Stimulated activated effector memory CD8-positive, alpha-beta T cell treated with anti-CD3 and anti-CD28 coated beads, Interleukin-12 subunit alpha, Interleukin-12 subunit beta, amount 100 ng/mL, for 72 hours (primary cell): Measurements from ENCODE around the gene ZNF227.

Experiments used
- ATAC-seq: fragments of 150-1000 bp; cut with Tn5 transposase; 2 replicates; pipeline ENCODE4 v1.10.0; 2021
- DNase-seq, 2 donors: peaks; one replicate each; pipeline ENCODE4 v3.0.0; 2021 to 2022; ENCODE audit warnings: low spot score in 2 of 2
- H3K27ac Mint-ChIP-seq: one replicate; pipeline ENCODE4 v1.8.0; 2022; ENCODE audit warnings: mild to moderate bottlenecking, mixed read lengths
- H3K36me3 Mint-ChIP-seq: one replicate; pipeline ENCODE4 v1.8.0; 2022; ENCODE audit warnings: mild to moderate bottlenecking, mixed read lengths
- H3K4me1 Mint-ChIP-seq: one replicate; pipeline ENCODE4 v1.8.0; 2022; ENCODE audit warnings: mixed read lengths
- H3K4me3 Mint-ChIP-seq: one replicate; pipeline ENCODE4 v1.8.0; 2022; ENCODE audit warnings: mild to moderate bottlenecking, mixed read lengths
- H3K9me3 Mint-ChIP-seq: one replicate; pipeline ENCODE4 v1.8.0; 2022; ENCODE audit warnings: mixed read lengths

ZNF227 gene

GRCh38 chr19:44260695-44261446 lies 48.5 kb downstream of the ZNF227 start:
- no peak for DNase-seq
- Mint-ChIP-seq H3K9me3 (peaks cover 41% of the 10 kb centered on the region), H3K27ac (no peak overlapping the region), H3K4me1 (peaks cover 10% of the 10 kb centered on the region), H3K4me3 (peak overlapping the region; percentile 41), H3K36me3 (no peaks in the 10 kb centered on the region)
- ATAC-seq: no peak

GRCh38 chr19:44277331-44277730 lies 65.0 kb downstream of the ZNF227 start:
- no peak overlapping the region for H3K4me3 Mint-ChIP-seq
- peaks cover 47% of the 10 kb centered on the region for H3K9me3 Mint-ChIP-seq
- no peak for ATAC-seq

GRCh38 chr19:44278181-44278690 lies 65.9 kb downstream of the ZNF227 start:
- no peak for DNase-seq
- no peaks in the 10 kb centered on the region for H3K4me1 Mint-ChIP-seq
- H3K36me3 Mint-ChIP-seq: no peaks in the 10 kb centered on the region
- ATAC-seq: no peak
- H3K9me3 Mint-ChIP-seq: peaks cover 46% of the 10 kb centered on the region
- H3K27ac Mint-ChIP-seq: no peak overlapping the region
- H3K4me3 Mint-ChIP-seq: no peak overlapping the region

More at GRCh38 chr19:44277331-44277730, 65.0 kb downstream of the ZNF227 start:
- H3K27ac Mint-ChIP-seq: no peak overlapping the region
- no peaks in the 10 kb centered on the region for H3K36me3 Mint-ChIP-seq
- H3K4me1 Mint-ChIP-seq: no peaks in the 10 kb centered on the region
- DNase-seq: no peak

GRCh38 chr19:44280916-44281315 lies 68.6 kb downstream of the ZNF227 start:
- ATAC-seq: no peak
- Mint-ChIP-seq H3K27ac (no peak overlapping the region), H3K4me3 (no peak overlapping the region), H3K4me1 (no peaks in the 10 kb centered on the region), H3K9me3 (peaks cover 44% of the 10 kb centered on the region), H3K36me3 (no peaks in the 10 kb centered on the region)
- DNase-seq: no peak

GRCh38 chr19:44282846-44283245 lies 70.5 kb downstream of the ZNF227 start:
- Mint-ChIP-seq H3K9me3 (peaks cover 43% of the 10 kb centered on the region), H3K27ac (no peak overlapping the region), H3K4me3 (no peak overlapping the region), H3K36me3 (peaks cover 5% of the 10 kb centered on the region), H3K4me1 (no peaks in the 10 kb centered on the region)
- DNase-seq (no peak), ATAC-seq (no peak)

- peaks cover 38% of the 10 kb centered on the region for H3K9me3 Mint-ChIP-seq
- H3K27ac Mint-ChIP-seq: no peak overlapping the region
- ATAC-seq (no peak), DNase-seq (no peak)
- no peak overlapping the region for H3K4me3 Mint-ChIP-seq
- peaks cover 26% of the 10 kb centered on the region for H3K36me3 Mint-ChIP-seq
- no peaks in the 10 kb centered on the region for H3K4me1 Mint-ChIP-seq
These were observed 72.6 kb downstream of the ZNF227 start for GRCh38 chr19:44284968-44285367.
